ENCODE measurements around the gene UTY. TPM values are rescaled to one million over a fixed set of nuclear protein-coding genes. Genes with fewer than 3 reads are reported as not detected.

The UTY gene
- total and polyA plus RNA-seq, 9 of the 15 experiments (the other 6 are each of a cell fraction or from before 2014, with no cell fraction given), result 0.09 TPM; not detected in 8

- no peak overlapping the region for H3K9ac ChIP-seq (ENCODE audit: insufficient read depth in 1 of 2, low read depth in 2 of 2, low read length in 2 of 2)
- no peaks in the 10 kb centered on the region for H3K9me3 ChIP-seq (replicated peaks; ENCODE audit: control insufficient read depth, insufficient read depth, low read depth, low read length)
- H3K4me3 ChIP-seq, result no peak overlapping the region
- H3K4me1 ChIP-seq (replicated peaks in 1 of 2; ENCODE audit: control insufficient read depth in 2 of 2, insufficient read depth in 2 of 2, low read length in 2 of 2), result no peaks in the 10 kb centered on the region
- no CpG with 5 or more reads among the region's 7 CpGs for WGBS (ENCODE audit: insufficient coverage, low coverage, missing lambda C conversion rate)
- DNase-seq (ENCODE audit: extremely low read depth in 1 of 4, low spot score in 3 of 4) (no peak), FAIRE-seq (no peak), ATAC-seq (no peak)
- no peaks in the 10 kb centered on the region for H4K20me1 ChIP-seq (replicated peaks; ENCODE audit: control insufficient read depth, insufficient read depth, low read length)
- no peak for TF ChIP-seq HMG20B (CRISPR knock-in tag; IDR thresholded peaks at IDR 0.05)
- TF ChIP-seq SRSF3 (IDR thresholded peaks at IDR 0.05; ENCODE audit: insufficient read depth, low read length), result no peak
- no peak for TF ChIP-seq ZNF174 (CRISPR knock-in tag; IDR thresholded peaks at IDR 0.05)
- TF ChIP-seq ARNT (IDR thresholded peaks at IDR 0.05), result no peak
- no peak for TF ChIP-seq NR2F6 (CRISPR knock-in tag; IDR thresholded peaks at IDR 0.05)
- no peaks in the 10 kb centered on the region for H3K9me1 ChIP-seq (ENCODE audit: control insufficient read depth, insufficient read depth, low read length)
- H3K36me3 ChIP-seq (ENCODE audit: control insufficient read depth, insufficient read depth, low read length), result no peaks in the 10 kb centered on the region
- no peak overlapping the region for H3K27ac ChIP-seq (ENCODE audit: extremely low read depth, low read depth, low read length)
- H3K4me2 ChIP-seq (ENCODE audit: insufficient read depth, low read length), result no peak overlapping the region
- POLR2A ChIA-PET, result no interaction called here
- H3K27me3 ChIP-seq (ENCODE audit: control insufficient read depth in 2 of 2, insufficient read depth in 2 of 2, low read length in 2 of 2), result no peaks in the 10 kb centered on the region
- BruUV-seq (replicated peaks), result no TSS peak
- H3K79me2 ChIP-seq (ENCODE audit: control insufficient read depth, insufficient read depth, low read length), result no peaks in the 10 kb centered on the region
- H2AFZ ChIP-seq (ENCODE audit: low read depth, low read length), result no peak overlapping the region
- in situ Hi-C loops (cut with MboI) (no loop called here), intact Hi-C loops (cut with micrococcal nuclease) (no loop called here)
- CTCF ChIA-PET (ENCODE audit: low intra/inter-chr PET ratio), result no interaction called here
These were observed 36.7 kb downstream of the UTY start for GRCh38 chrY:13443146-13443545.

GRCh38 chrY:13440811-13441210 lies 39.0 kb downstream of the UTY start:
- ChIA-PET POLR2A (no interaction called here), CTCF (ENCODE audit: low intra/inter-chr PET ratio) (no interaction called here)
- FAIRE-seq (no peak), DNase-seq (ENCODE audit: extremely low read depth in 1 of 4, low spot score in 3 of 4) (no peak), ATAC-seq (no peak)
- H3K79me2 ChIP-seq (ENCODE audit: control insufficient read depth, insufficient read depth, low read length), result no peaks in the 10 kb centered on the region
- H3K9me1 ChIP-seq (ENCODE audit: control insufficient read depth, insufficient read depth, low read length), result no peaks in the 10 kb centered on the region
- H3K27ac ChIP-seq (ENCODE audit: extremely low read depth, low read depth, low read length), result no peak overlapping the region
- no peaks in the 10 kb centered on the region for H3K9me3 ChIP-seq (replicated peaks; ENCODE audit: control insufficient read depth, insufficient read depth, low read depth, low read length)
- no peaks in the 10 kb centered on the region for H3K36me3 ChIP-seq (ENCODE audit: control insufficient read depth, insufficient read depth, low read length)
- H3K4me1 ChIP-seq (replicated peaks in 1 of 2; ENCODE audit: control insufficient read depth in 2 of 2, insufficient read depth in 2 of 2, low read length in 2 of 2), result no peaks in the 10 kb centered on the region
- H3K4me3 ChIP-seq, result no peak overlapping the region
- H2AFZ ChIP-seq (ENCODE audit: low read depth, low read length), result no peak overlapping the region
- H3K27me3 ChIP-seq (ENCODE audit: control insufficient read depth in 2 of 2, insufficient read depth in 2 of 2, low read length in 2 of 2), result no peaks in the 10 kb centered on the region
- H3K9ac ChIP-seq (ENCODE audit: insufficient read depth in 1 of 2, low read depth in 2 of 2, low read length in 2 of 2), result no peak overlapping the region
- intact Hi-C loops (cut with micrococcal nuclease) (no loop called here), in situ Hi-C loops (cut with MboI) (no loop called here)
- BruUV-seq (replicated peaks), result no TSS peak
- WGBS (ENCODE audit: insufficient coverage, low coverage, missing lambda C conversion rate), result no CpG with 5 or more reads among the region's 1 CpG
- H4K20me1 ChIP-seq (replicated peaks; ENCODE audit: control insufficient read depth, insufficient read depth, low read length), result no peaks in the 10 kb centered on the region
- H3K4me2 ChIP-seq (ENCODE audit: insufficient read depth, low read length), result no peak overlapping the region
- no peak for TF ChIP-seq ZNF444 (CRISPR knock-in tag; IDR thresholded peaks at IDR 0.05)
- TF ChIP-seq KHSRP (IDR thresholded peaks at IDR 0.05), result no peak
- no peak for TF ChIP-seq SNRNP70 (optimal IDR thresholded peaks at IDR 0.05; ENCODE audit: low read depth, low read length)
- no peak for TF ChIP-seq NFE2 (IDR thresholded peaks at IDR 0.05; ENCODE audit: low read depth)
- TF ChIP-seq CREB1 (IDR thresholded peaks at IDR 0.05), result no peak
- no peak for TF ChIP-seq CREB1 (CRISPR knock-in tag; IDR thresholded peaks at IDR 0.05)
- TF ChIP-seq, protein P1, sequence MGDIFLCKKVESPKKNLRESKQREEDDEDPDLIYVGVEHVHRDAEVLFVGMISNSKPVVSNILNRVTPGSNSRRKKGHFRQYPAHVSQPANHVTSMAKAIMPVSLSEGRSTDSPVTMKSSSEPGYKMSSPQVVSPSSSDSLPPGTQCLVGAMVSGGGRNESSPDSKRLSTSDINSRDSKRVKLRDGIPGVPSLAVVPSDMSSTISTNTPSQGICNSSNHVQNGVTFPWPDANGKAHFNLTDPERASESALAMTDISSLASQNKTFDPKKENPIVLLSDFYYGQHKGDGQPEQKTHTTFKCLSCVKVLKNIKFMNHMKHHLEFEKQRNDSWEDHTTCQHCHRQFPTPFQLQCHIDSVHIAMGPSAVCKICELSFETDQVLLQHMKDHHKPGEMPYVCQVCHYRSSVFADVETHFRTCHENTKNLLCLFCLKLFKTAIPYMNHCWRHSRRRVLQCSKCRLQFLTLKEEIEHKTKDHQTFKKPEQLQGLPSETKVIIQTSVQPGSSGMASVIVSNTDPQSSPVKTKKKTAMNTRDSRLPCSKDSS (IDR thresholded peaks at IDR 0.05; ENCODE audit: low read depth, partially characterized antibody), result no peak
- TF ChIP-seq RBM22 (IDR thresholded peaks at IDR 0.05; ENCODE audit: low read depth, low read length, poor library complexity, severe bottlenecking), result no peak
- no peak for TF ChIP-seq RB1 (IDR thresholded peaks at IDR 0.05; ENCODE audit: low read depth)
